ENCODE measurements around the gene HSPA9.

DNA sequence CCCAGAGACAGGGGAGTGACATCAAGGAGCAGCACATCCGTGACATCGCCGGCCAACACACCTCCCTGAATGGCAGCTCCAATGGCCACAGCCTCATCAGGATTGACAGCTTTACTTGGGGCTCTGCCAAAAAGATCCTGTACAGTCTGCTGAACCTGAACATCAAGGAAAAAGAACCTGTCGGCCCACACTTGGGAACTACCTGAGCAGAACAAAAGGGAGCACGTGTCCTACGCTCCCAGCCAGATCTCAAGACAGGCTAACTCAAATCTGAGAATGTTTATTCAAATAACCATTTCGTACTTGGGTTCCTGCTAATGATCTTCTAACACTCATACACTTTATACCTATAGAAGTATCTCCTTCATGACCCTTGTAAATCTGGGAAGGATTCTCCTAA is 15.3 kb downstream of the HSPA9 start:
- TF ChIP-seq, protein P1, sequence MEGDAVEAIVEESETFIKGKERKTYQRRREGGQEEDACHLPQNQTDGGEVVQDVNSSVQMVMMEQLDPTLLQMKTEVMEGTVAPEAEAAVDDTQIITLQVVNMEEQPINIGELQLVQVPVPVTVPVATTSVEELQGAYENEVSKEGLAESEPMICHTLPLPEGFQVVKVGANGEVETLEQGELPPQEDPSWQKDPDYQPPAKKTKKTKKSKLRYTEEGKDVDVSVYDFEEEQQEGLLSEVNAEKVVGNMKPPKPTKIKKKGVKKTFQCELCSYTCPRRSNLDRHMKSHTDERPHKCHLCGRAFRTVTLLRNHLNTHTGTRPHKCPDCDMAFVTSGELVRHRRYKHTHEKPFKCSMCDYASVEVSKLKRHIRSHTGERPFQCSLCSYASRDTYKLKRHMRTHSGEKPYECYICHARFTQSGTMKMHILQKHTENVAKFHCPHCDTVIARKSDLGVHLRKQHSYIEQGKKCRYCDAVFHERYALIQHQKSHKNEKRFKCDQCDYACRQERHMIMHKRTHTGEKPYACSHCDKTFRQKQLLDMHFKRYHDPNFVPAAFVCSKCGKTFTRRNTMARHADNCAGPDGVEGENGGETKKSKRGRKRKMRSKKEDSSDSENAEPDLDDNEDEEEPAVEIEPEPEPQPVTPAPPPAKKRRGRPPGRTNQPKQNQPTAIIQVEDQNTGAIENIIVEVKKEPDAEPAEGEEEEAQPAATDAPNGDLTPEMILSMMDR (conservative IDR thresholded peaks at IDR 0.05; ENCODE audit: low read depth, low read length) = no peak
- no peak for TF ChIP-seq EZH2 (IDR thresholded peaks at IDR 0.05; ENCODE audit: borderline replicate concordance, low read depth, low read length, poor library complexity, severe bottlenecking)
